NCI-H128 (cell line): ENCODE results near the gene C11orf91.
"Not testable (repeated sequence)": the region's sequence is repeated elsewhere in the genome, so short reads cannot be mapped to it uniquely, and the experiment has no call there.

Experiments used
- DNase-seq: peaks from one replicate; lab custom pipeline; 2025; ENCODE audit not compliant: unreplicated experiment; lab: John Stamatoyannopoulos, UW

The C11orf91 gene

GRCh38 chr11:33722590-33723234 lies 22.1 kb upstream of the C11orf91 start:
- no peak for DNase-seq

DNA sequence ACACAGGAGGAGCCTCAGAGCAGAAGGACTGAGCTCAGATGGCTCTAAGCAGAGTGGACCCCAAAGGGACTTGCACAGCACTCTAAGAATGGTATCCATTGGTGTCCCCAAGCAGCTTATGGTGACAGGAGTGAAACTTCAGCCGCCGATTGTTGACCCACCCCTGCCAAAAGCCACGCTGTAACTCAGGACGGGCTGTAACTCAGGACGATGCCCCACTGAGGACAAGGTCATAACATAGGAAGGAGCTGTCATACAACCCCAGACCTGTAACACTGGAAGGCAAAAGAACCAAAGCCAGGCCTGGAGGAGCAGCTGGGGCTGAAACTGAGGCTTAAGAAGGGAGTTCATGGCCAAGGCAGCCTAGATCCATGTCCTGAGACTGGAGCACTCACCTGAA lies 21.4 kb upstream of the C11orf91 start:
- no peak for DNase-seq

DNA sequence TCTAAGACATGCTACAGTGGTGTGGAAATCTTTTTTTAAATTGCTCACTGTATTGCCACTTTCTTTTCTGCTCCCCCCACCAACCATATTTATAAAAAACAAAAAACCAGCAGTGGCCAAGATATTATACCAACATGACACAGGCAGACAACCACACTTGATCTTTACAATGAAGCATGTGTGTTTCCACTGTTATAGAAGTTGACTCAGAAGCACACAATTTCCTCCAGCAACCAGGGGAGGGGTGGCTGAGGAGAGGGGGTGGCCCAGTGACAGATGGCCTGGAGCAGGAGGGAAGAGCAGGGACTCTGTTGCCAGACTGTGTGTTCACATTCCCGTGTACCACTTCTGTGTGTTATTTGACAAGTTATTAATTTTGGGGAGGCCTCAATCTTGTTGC lies 20.8 kb upstream of the C11orf91 start:
- DNase-seq: no peak

DNA sequence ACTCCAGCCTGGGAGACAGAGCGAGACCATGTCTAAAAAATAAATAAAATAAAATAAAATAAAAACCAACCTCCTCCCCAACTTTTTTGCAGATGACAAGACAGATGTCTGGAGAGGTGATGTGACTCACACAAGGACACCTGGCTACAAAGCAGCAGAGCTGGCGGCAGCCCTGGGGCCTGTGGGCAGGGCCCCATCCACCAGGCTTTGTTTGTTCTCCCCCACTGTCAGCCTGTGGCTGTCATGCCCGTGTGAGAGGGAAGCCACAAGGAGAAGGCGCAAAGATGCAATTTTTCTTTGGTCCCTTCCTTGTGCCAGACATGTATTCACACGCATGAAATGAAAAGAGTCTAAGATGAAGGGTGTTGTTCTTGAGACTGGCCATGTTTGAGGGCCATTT lies 19.0 kb upstream of the C11orf91 start:
- DNase-seq: no peak

GRCh38 chr11:33718440-33718839 lies 17.8 kb upstream of the C11orf91 start:
- DNase-seq: no peak

- no peak for DNase-seq
Observed at GRCh38 chr11:33716243-33716642, 15.6 kb upstream of the C11orf91 start.

- no peak for DNase-seq
Observed at GRCh38 chr11:33713856-33714398, 13.3 kb upstream of the C11orf91 start.

- DNase-seq: no peak
Observed at GRCh38 chr11:33713151-33713855, 12.7 kb upstream of the C11orf91 start.

DNA sequence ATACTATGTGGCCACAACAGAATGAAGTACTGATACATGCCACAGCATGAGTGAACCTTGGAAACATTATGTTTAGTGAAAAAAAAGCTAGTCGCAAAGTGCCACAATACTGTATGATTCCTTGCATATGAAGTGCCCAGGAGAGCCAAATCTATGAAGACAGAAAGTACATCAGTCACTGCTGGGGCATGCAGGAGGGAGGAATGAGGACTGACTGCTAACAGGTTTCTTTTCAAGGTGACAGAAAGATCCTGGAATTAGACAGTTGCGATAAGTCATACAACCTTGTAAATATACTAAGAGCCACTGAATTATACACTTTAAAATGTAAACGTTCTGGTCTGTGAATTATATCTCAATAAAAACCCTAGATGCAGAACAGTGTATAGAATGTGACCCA lies 11.8 kb upstream of the C11orf91 start:
- no peak for DNase-seq

GRCh38 chr11:33709466-33709865 lies 8.8 kb upstream of the C11orf91 start:
- no peak for DNase-seq

DNA sequence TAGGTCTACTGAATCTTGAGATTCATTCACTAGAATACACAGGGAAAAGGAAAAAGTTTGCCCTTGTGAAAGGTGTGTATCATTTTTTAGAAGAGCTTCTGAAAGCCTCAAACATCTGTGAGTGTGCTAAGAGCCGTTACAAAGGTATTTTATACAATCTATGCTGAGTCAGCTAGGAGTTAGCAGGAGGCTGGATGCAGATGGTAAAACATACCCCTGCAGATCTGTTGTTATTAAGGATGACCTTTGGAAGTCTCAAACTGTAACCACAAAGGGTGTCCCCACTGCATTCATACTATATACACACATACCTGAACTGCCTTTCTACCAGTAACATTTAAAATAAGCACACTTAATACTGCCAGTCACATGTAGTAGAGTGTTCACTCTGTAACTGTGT lies 8.4 kb upstream of the C11orf91 start:
- no peak for DNase-seq

- DNase-seq: not testable (repeated sequence)
Observed at GRCh38 chr11:33707831-33708230, 7.2 kb upstream of the C11orf91 start.

GRCh38 chr11:33706966-33707365 lies 6.3 kb upstream of the C11orf91 start:
- no peak for DNase-seq

GRCh38 chr11:33706546-33706945 lies 5.9 kb upstream of the C11orf91 start:
- no peak for DNase-seq

- no peak for DNase-seq
Observed at GRCh38 chr11:33704240-33705002, 3.8 kb upstream of the C11orf91 start.

DNA sequence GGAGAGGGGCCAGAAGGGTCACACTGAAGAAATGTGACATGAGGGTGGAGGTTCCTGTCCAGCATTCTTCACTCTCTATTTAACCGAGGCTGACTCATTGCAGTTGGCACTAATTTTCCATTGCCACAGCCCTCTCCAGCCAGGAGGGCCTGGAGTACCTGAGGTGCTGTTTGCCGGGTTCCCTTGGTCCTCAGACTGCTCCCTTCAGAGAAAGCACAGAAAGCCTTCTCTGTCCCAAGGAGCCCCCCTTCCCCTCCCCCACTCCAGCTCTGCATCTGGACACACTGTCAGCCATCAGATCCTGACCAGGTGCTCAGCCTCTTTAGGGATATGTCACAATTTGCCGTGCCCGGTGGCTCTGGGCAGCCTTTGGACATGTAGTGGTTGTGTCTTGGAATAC lies 3.2 kb upstream of the C11orf91 start:
- DNase-seq: no peak

- DNase-seq: no peak
Observed at GRCh38 chr11:33703234-33703633, 2.6 kb upstream of the C11orf91 start.

DNA sequence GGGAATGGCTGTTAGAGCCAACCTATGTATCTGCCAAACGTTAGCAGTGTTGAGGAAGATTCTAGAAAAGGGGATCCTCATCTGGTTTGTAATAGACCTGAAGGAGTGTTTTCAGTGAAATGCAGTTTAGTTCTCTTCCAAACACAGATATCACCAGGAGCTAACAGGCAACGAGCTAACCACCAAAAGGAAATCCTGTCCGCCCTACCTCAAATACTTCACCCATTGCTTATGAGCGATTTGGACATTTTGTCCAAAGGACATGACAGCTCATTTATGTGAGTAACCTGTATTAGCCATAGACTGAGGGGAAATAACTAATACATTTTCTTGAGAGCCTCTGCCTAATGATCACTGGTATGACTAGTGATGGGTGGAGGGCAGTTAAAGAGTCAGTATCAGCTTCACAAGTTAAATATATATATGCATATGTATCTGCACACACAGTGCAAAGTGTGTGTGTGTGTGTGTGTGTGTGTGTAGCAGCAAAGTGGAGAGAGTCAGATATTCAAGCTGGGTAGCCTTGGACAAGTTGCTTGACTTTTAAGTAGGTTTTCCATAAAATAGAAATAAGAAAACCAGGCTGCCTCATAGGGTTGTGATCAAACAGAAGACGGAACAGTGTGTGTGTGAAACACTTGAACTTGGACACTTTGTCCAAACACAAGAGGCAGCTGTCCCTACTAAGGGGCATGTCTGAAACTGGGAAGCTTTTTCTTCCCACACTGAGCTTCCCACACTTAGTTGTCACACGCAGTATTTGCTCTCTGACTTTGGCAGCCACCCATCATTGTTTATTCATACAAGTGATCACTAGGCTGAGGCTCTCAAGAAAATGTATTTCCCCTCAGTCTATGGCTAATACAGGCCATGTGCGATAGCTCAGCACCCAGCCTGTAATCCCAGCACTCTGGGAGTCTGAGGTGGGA lies 940 bp upstream of the C11orf91 start:
- no peak for DNase-seq

DNA sequence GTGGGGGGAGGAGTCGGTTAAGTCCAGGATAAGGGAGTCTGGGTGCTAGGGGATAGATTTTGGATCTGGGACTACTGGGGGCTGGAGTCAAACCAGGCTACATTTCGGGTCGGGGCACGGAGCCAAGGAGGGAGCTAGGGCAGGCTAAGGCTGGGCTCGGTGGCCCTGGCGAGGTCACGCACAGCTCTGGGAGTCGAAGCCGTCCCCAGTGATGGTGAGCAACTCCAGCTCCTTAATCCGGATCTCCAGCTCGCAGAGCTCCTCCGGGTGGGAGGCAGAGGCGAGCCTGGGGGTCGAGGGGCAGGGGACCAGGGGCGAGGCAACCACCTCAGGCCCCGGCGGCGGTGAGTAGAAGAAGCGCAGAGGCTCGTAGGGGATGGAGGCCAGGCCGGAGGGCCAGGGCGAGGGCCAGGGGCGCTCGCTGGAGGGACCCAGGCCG lies 544 bp downstream of the C11orf91 start:
- DNase-seq: no peak

GRCh38 chr11:33699515-33700062 lies 1.0 kb downstream of the C11orf91 start:
- no peak for DNase-seq
